GM12865 (cell line): ENCODE results near the gene SLC39A11.
"Not testable (repeated sequence)": the region's sequence is repeated elsewhere in the genome, so short reads cannot be mapped to it uniquely, and the experiment has no call there.

Experiments used
- DNase-seq: peaks from one replicate; pipeline ENCODE4 v3.0.0; 2010; ENCODE audit warnings: low read depth
- H3K4me3 ChIP-seq: 2 replicates; pipeline ENCODE4 v1.5.1; 2011; ENCODE audit warnings: mild to moderate bottlenecking, low read depth, low read length, control low read depth
- CTCF ChIP-seq: IDR thresholded peaks from 2 replicates; pipeline ENCODE4 v1.5.1; 2011; ENCODE audit warnings: low read length, control low read depth, low read depth, inconsistent platforms; ENCODE audit not compliant: insufficient read depth; ENCODE audit errors: missing control alignments

Gene SLC39A11

GRCh38 chr17:72901657-72902056 lies 190.8 kb downstream of the SLC39A11 start:
- no peak for DNase-seq
- H3K4me3 ChIP-seq, result no peak overlapping the region
- TF ChIP-seq CTCF, result no peak

DNA sequence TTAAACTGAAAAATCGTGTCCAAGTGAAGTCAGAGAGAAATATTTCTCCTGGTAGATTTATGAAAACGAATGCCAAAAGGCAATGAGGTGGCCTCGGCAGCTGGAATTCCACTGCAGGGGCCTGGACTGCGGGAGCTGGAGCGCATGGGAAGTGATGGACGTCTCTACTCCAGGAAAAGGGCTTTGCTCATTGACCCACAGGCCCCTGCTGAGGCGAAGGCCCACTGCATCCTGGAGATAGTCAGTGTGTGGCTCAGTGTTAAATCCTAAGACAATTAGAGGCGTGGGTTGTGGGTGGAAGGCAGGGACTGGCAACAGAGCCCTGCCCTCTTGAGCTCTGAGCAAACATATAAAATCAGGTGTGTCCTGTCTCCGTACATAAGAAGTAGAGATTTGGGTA lies 191.4 kb downstream of the SLC39A11 start:
- H3K4me3 ChIP-seq, result no peak overlapping the region
- DNase-seq, result no peak
- no peak for TF ChIP-seq CTCF

GRCh38 chr17:72900654-72900971 lies 191.9 kb downstream of the SLC39A11 start:
- no peak overlapping the region for H3K4me3 ChIP-seq
- no peak for TF ChIP-seq CTCF
- DNase-seq, result no peak

DNA sequence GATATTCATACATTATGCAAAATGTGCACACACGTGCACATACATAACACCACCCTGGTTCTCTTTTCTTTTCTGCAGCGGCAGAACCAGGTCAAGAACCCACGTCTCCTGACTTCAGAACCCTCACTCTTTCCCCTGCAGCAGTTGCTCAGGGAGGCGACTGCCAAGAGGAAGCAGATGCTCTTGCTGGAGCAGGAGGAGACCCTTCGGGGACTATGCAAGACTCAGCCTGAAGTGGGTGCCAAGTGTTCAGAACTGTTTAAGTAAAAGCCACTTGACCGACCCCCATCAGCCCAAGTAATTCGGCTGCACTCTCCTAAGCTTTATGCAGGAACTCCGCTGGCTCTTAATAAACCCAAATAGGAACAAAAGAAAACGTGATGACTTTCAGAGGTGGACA lies 193.8 kb downstream of the SLC39A11 start:
- TF ChIP-seq CTCF, result no peak
- H3K4me3 ChIP-seq, result no peak overlapping the region
- no peak for DNase-seq

GRCh38 chr17:72896288-72896687 lies 196.2 kb downstream of the SLC39A11 start:
- not testable (repeated sequence) for H3K4me3 ChIP-seq, DNase-seq

- no peak for TF ChIP-seq CTCF
- H3K4me3 ChIP-seq, result no peak overlapping the region
- DNase-seq, result no peak
Observed at GRCh38 chr17:72891627-72892026, 200.9 kb downstream of the SLC39A11 start.

GRCh38 chr17:72890711-72891110 lies 201.8 kb downstream of the SLC39A11 start:
- DNase-seq, result no peak
- TF ChIP-seq CTCF, result no peak
- H3K4me3 ChIP-seq, result no peak overlapping the region

- no peak for TF ChIP-seq CTCF
- DNase-seq, result no peak
Observed at GRCh38 chr17:72887917-72888316, 204.6 kb downstream of the SLC39A11 start.

More at GRCh38 chr17:72887917-72888316, 204.6 kb downstream of the SLC39A11 start:
- H3K4me3 ChIP-seq, result no peak overlapping the region
